ENCODE results near the gene TGM1. TPM values are rescaled to one million over a fixed set of nuclear protein-coding genes. Genes with fewer than 3 reads are reported as not detected.

Gene TGM1
- total RNA-seq, 6 experiments from 2014 or later, result 0.37 to 1.9 (median 0.77) TPM

- H3K36me3 ChIP-seq, result peaks cover 0 to 48% (median 2%) of the 10 kb centered on the region in 4 donors
- no peak for ATAC-seq
- 89% methylated on average over 5 of the region's 6 CpGs for WGBS (ENCODE audit: insufficient coverage, low coverage, low lambda C conversion rate, missing lambda C conversion rate)
Observed at GRCh38 chr14:24211311-24211710, 51.7 kb downstream of the TGM1 start.

GRCh38 chr14:24207625-24208024, 55.4 kb downstream of the TGM1 start:
- 100% methylated on average over 2 of the region's 2 CpGs for WGBS (ENCODE audit: insufficient coverage, low coverage, low lambda C conversion rate, missing lambda C conversion rate)
- no peak overlapping the region for H3K27ac ChIP-seq
- no peak for TF ChIP-seq CTCF (IDR thresholded peaks at IDR 0.05)
- TF ChIP-seq POLR2A (IDR thresholded peaks at IDR 0.05), result no peak
- H3K27me3 ChIP-seq, result no peaks in the 10 kb centered on the region
- H3K4me1 ChIP-seq, result no peaks in the 10 kb centered on the region
- ATAC-seq (no peak), DNase-seq (no peak)
- intact Hi-C loops (cut with DNase I), result no loop called here
- no peak overlapping the region for H3K4me3 ChIP-seq
- no peaks in the 10 kb centered on the region for H3K9me3 ChIP-seq
- H3K36me3 ChIP-seq, result peaks cover 0 to 57% (median 2%) of the 10 kb centered on the region in 4 donors

More at GRCh38 chr14:24211311-24211710, 51.7 kb downstream of the TGM1 start:
- no peak overlapping the region for H3K4me3 ChIP-seq
- no peak overlapping the region for H3K27ac ChIP-seq
- TF ChIP-seq POLR2A (IDR thresholded peaks at IDR 0.05) (no peak), CTCF (IDR thresholded peaks at IDR 0.05) (no peak)
- H3K9me3 ChIP-seq, result no peaks in the 10 kb centered on the region
- intact Hi-C loops (cut with DNase I), result no loop called here
- no peak for DNase-seq
- no peaks in the 10 kb centered on the region for H3K27me3 ChIP-seq
- H3K4me1 ChIP-seq, result peaks cover 0 to 5% (median 1%) of the 10 kb centered on the region in 4 donors

DNA sequence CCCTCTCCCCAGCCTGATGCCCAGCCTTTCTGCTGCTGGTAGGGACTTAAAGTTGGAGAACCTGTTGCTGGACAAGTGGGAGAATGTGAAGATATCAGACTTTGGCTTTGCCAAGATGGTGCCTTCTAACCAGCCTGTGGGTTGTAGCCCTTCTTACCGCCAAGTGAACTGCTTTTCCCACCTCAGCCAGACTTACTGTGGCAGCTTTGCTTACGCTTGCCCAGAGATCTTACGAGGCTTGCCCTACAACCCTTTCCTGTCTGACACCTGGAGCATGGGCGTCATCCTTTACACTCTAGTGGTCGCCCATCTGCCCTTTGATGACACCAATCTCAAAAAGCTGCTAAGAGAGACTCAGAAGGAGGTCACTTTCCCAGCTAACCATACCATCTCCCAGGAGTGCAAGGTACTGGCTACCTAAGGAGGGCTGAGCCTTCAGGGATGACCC, 55.8 kb downstream of the TGM1 start:
- H3K27ac ChIP-seq, result no peak overlapping the region
- intact Hi-C loops (cut with DNase I), result no loop called here
- H3K9me3 ChIP-seq, result no peaks in the 10 kb centered on the region
- no peaks in the 10 kb centered on the region for H3K4me1 ChIP-seq
- ATAC-seq, result no peak
- H3K4me3 ChIP-seq, result no peak overlapping the region
- peaks cover 0 to 57% (median 2%) of the 10 kb centered on the region in 4 donors for H3K36me3 ChIP-seq
- 83% methylated on average over 1 of the region's 5 CpGs for WGBS (ENCODE audit: insufficient coverage, low coverage, low lambda C conversion rate, missing lambda C conversion rate)
- H3K27me3 ChIP-seq, result no peaks in the 10 kb centered on the region
- TF ChIP-seq POLR2A (IDR thresholded peaks at IDR 0.05) (no peak), CTCF (IDR thresholded peaks at IDR 0.05) (no peak)
- DNase-seq, result no peak

GRCh38 chr14:24206260-24207103, 56.5 kb downstream of the TGM1 start:
- intact Hi-C loops (cut with DNase I), result no loop called here
- Histone ChIP-seq H3K4me1 (no peaks in the 10 kb centered on the region), H3K27me3 (no peaks in the 10 kb centered on the region), H3K27ac (no peak overlapping the region), H3K4me3 (no peak overlapping the region), H3K36me3 (peaks cover 0 to 56% (median 2%) of the 10 kb centered on the region in 4 donors), H3K9me3 (no peaks in the 10 kb centered on the region)
- TF ChIP-seq POLR2A (IDR thresholded peaks at IDR 0.05), result no peak
- DNase-seq (no peak), ATAC-seq (no peak)
- 100% methylated on average over 5 of the region's 11 CpGs for WGBS (ENCODE audit: insufficient coverage, low coverage, low lambda C conversion rate, missing lambda C conversion rate)

Data from right lobe of liver (tissue), 6 donors.